Stomach (tissue), 4 donors: ENCODE results near the gene HELZ2.

Source experiments
- CTCF ChIP-seq, 7 experiments: fragments of 450-650 bp in 4 of 7; fragments of 200-600 bp in 3 of 7; sonication (generic) in 3 of 7; IDR thresholded peaks; one replicate each; pipeline ENCODE4 v1.5.1; 2016 to 2019; ENCODE audit warnings: antibody characterized with exemption in 7 of 7, control low read depth in 2 of 7, mild to moderate bottlenecking in 1 of 7
- EP300 ChIP-seq: sonication (generic); formaldehyde crosslinking; IDR thresholded peaks from one replicate; pipeline ENCODE4 v1.6.1; 2017; ENCODE audit warnings: antibody characterized with exemption
- POLR2A ChIP-seq, 4 donors: fragments of 450-650 bp; IDR thresholded peaks; one replicate each; pipeline ENCODE4 v1.6.1; 2016; ENCODE audit warnings: antibody characterized with exemption in 4 of 4, control low read depth in 2 of 4, mild to moderate bottlenecking in 1 of 4, moderate library complexity in 1 of 4
- POLR2AphosphoS5 ChIP-seq, 3 donors: sonication (generic); formaldehyde crosslinking; IDR thresholded peaks; one replicate each; pipeline ENCODE4 v1.6.1; 2016; ENCODE audit warnings: antibody characterized with exemption in 3 of 3

DNA sequence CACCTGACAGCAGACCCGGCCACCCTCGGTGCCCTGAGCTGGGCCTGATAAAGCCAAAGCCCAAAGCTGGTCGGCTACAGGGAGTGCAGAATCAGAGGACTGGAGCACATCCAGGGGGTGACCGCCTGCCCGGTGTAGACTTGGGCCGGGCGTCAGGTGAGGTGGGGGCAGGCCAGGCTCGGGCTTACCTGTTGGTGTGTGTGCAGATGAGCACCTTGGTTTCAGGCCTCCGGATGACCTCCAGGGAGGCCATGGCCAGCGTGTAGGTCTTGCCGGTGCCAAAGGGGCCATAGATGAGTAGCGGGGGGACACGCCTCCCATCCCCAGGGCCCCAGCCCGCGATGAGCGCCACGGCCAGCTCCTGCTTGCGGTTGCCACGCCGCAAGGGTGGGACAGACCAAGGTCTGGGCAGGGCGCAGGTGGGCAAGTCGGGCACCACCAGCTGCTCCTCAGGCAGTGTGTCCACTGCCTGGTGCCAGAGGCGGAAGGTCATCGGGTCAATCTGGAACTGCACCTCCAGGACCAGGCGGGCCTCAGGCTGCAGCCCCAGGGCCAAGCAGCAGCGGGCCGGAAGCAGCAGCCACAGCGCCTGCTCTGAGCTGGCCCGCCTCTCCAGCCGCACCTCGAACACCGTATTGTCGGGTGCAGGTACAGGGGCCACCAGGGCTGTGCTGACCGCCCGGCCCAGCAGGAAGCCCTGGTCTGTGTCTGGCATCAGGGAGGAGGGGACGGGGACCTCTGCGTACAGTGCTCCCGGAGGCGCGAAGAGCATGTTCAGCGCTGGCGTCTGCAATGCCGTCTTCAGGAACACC is 5.7 kb downstream of the HELZ2 start:
- no peak for TF ChIP-seq POLR2A (IDR thresholded peaks at IDR 0.05)
- TF ChIP-seq CTCF (IDR thresholded peaks at IDR 0.05): no peak
- no peak for TF ChIP-seq POLR2AphosphoS5 (IDR thresholded peaks at IDR 0.05)
- TF ChIP-seq EP300: no peak
